Posterior vena cava (tissue), 2 donors: ENCODE results near the gene RTN4R. TPM values are rescaled to one million over a fixed set of nuclear protein-coding genes. Genes with fewer than 3 reads are reported as not detected.

Source experiments
- DNase-seq: peaks from one replicate; pipeline ENCODE4 v3.0.0-alpha.2; 2020; ENCODE audit warnings: low spot score
- intact Hi-C, 2 donors: fragments of 100-400 bp; cut with DNase I; formaldehyde crosslinking; loops; one replicate each; pipeline versions ENCODE4 v1.14.1 to v1.14.2; 2022 to 2023
- microRNA-seq, 2 donors: library from miRNA; unstranded; fragments of <30 nt; microRNA quantifications; one replicate each; pipeline ENCODE4 v1.2.0, GENCODE V29; 2020 to 2021; ENCODE audit warnings: borderline microRNAs expressed in 2 of 2
- total RNA-seq, 2 donors: library from RNA; stranded (reverse); fragmentation: NEBNext Ultra II Directional; extraction: Animal tissue kit (Norgen Biotek cat#: 25700); gene quantifications; one replicate each; pipeline ENCODE4 v1.2.1, GENCODE V29; 2021
- donor health status: DM: yes; HTN: yes; CAD: no.
- donor health status: DM: yes; HTN: yes; CAD: no.

Gene RTN4R
- total RNA-seq, 2 donors from 2014 or later, result 0.19 to 0.76 TPM

DNA sequence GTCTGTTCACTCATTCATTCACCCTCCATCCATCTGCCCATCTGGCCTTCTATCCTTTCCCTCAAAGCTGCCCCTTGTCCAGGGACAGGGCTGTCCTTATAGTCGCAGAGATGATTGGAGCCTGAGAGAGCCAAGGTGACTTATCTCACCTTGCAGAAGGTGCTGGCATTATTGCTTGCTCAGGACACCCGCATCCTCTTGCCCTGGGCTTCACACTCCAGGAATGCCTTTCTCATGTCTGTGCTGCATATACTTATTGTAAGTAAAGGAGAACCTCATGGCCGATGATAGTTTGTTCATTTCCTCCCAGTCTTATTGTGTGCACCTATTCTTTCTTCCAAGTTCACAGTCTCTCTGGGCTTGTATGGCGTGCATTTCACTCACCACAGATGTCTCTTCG is 68.2 kb downstream of the RTN4R start:
- intact Hi-C loops, result no loop called here
- no peak for DNase-seq

- DNase-seq, result no peak
- intact Hi-C loops, result no loop called here
Measured at GRCh38 chr22:20199413-20199842, 68.7 kb downstream of the RTN4R start.

DNA sequence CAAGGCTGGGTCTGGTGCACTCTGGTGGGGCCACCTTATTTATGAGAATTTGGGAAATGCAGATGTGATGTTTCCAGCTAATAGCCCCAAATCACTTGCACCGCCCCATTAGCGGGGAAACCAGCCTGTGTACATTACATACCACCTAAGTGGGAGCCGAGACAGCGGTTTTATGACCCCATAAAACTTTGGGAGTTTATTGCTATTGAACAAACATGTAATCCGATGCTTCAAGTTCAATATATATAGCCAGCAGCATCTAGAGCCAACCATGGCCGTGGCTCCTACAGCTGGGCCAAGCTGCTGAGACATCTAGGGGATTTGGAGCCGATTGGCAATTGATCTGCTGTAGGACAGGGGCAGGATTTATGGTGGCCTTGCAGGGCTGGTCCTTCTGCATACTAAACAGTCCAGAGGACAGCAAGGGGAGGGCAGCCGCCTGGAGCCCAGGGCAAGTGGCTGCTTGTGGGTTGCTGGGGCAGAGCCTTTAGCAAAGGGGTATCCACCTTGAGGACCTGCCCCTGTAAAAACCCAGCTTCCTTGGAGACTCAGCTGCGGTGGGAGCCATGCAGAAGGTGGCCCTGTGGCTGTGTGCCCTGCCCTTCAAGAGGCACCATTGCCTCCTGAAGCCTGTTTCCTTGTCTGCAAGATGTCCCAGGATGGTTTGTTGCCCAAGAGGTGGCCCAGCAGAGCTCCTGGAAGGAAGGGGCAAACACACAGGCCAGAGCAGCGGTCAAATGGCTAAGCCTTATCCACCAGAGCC is 69.4 kb downstream of the RTN4R start:
- intact Hi-C loops, result no loop called here
- DNase-seq, result no peak

GRCh38 chr22:20197407-20198030 is 70.6 kb downstream of the RTN4R start:
- no peak for DNase-seq
- intact Hi-C loops, result loop anchor here in 1 of 2 donors (1.0 kb wide), 1 partner anchor 21 kb away; no protein-coding TSS in a partner anchor

DNA sequence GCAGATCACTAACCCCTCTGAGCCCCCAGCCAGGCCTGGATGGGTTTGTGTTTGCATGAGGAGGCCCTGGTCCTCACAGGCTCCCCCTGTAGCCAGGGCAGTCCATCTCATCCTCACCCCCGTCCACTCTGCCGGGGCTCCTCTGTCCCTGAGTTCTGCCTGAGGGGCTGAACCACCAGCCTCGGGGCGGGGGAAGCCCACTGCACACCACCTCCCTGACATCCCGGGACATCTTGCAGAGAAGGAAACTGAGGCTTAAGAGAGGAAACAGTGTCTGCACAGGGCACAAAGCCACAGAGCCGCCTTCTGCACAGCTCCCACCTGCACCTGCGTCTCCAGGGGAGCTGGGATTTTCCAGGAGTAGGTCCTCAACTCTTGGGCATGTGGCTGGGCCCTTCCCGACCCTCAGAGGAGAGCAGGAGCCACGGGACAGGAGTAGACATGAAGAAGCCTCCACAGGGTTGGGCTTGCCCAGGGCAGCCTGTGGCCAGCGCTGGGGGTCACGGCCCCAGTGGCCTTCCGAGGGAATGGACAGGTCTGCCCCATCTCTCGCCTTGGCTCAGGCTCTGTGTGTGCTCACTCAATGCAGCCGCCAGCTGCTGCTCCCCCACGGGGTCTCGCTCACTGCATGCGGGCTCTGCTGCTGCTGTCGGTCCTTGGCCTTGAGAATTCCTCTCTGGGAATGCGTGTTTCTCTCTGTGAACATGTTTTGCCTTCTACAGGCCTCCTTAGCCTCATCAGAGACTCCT is 71.8 kb downstream of the RTN4R start:
- DNase-seq, result no peak
- intact Hi-C loops, result no loop called here

DNA sequence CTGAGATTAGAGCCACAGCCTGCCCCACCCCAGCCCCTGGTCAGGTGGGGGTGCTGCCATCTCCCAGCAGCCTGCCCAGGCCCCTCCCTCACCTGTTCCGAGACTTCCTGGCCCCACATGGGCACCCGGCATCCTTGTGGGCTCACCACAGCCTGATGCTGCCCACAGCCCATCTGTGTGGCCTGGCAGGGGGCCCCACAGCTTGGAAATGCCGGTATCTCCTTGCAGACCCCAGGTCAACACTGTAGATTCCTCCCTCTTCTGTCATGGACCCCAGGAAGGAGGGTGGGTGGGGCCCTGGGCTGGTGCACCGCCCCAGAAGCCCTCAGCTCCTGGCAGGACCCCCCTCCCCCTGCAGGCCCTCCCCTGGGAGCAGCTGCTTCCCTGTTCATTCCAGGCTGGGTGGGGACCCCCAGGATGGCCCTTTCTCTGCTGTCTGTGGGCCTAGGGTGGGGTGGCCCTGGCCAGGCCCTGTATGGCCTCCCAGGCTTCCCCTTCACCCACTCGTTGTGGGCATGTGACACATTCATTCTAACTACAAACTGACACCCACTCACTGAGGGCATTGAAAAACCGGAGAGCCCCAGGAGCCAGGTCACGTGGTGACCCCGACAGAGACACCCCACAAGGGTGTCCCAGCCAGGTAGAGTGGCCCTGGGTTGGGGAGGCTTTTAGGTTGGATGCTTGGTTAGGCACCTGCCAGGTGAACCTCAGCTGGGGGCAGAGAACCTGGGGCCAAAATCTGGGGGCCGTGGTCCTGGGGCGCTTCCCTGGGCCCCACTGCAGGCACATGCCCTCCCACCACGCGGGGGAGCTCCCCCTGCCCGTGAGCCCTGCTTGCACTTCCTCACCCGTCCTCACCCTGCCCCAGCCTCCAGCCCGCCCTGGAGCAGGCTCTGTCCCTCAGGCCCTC is 73.2 kb downstream of the RTN4R start:
- intact Hi-C loops, result loop anchor here in 1 of 2 donors (5.0 kb wide), 1 partner anchor 37 kb away; no protein-coding TSS in a partner anchor
- no peak for DNase-seq

- intact Hi-C loops, result loop anchor here in 1 of 2 donors (5.0 kb wide), 1 partner anchor 38 kb away; no protein-coding TSS in a partner anchor
- DNase-seq, result no peak
Measured at GRCh38 chr22:20193761-20194494, 74.2 kb downstream of the RTN4R start.

DNA sequence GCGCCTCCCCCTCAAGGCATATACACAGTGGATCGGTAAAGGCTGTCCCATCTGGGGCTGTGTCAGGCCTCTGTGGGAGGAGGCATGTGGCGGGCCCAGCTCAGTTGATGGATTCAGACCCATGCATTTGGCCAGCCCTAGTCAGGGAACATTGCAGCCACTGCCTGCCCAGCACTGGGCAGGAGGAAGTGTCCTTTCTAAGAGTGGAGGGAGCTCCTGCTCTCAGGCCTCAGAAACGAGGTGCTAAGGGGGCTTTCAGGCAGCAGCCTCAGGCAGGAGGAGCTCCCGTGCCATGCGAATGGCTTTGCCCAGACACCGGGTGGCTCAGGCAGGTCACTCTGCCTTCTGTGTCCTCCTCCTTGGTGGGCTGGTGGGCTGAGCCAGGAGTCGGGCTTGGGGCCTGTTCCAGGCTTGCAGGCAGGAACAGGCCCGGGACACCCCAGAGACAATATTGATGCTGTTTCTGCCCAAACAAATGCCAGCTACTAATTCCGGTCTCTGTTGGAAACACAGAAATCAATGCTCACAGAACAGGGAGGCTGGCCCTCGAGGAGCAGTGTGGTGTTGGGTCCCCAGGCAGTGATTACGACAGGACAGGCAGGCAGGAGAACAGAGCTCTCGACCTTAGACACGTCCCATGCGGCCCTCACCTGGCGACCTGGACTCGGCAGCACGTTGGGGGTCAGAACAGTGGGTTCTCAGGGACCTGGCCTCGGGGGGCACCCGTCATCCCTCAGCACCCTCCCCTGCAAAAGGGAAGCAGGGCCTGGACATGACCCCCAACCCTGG is 75.0 kb downstream of the RTN4R start:
- DNase-seq, result no peak
- intact Hi-C loops, result loop anchor here in 1 of 2 donors (5.0 kb wide), 1 partner anchor 39 kb away; no protein-coding TSS in a partner anchor

DNA sequence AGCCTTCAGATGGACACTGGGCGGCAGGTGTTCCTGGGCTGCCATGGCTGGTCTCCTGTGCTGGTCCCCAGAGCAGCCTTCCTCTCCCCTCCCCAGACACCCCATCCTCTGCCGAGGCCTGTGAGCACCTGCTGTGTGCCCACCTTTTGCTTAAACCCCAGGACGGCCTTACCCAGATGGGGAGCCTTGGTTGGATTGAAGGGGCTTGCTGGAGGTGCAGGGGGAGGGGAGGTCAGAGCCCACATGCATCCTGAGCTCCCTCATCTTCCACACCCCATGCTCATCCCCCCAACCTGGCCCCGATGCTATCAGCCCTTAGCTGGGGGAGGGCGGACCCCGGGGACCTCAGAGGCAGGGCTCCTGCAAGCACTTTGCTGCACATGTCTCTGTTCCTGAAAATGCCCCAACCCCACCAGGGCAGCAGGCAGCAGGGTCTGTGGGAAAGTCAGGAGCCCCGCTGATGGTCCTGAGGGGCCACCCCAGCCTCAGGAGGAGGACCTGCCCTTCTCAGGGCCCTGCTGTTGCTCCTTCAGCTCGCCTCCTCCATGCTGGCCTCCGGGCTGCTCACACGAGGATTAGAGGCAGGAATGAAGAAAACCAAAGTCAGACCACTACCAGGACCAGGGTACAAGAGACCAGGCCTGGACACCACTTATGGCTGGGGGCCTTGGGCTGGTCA is 75.7 kb downstream of the RTN4R start:
- no peak for DNase-seq
- intact Hi-C loops, result loop anchor here in 1 of 2 donors (5.0 kb wide), 1 partner anchor 40 kb away; no protein-coding TSS in a partner anchor

DNA sequence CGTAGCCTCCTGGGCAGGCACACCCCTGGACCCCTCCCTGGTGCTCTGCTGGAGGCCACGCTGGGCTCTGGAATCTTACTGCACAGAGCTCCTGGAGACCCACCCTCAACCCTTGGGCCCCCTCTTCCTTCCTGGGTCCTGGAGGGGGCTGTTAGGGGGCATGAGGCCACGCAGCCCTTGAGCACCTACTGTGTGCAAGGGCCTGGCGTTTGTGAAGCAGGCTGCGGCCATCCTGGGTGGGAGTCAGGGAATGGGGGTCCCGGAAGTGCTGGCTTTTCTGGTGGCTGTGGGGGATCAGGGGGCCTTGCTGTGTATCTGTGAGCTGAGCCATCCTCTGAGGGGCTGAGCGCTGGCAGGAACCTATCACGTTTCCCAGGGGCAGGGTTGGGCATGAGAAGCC is 76.3 kb downstream of the RTN4R start:
- DNase-seq, result no peak
- intact Hi-C loops, result loop anchor here in 1 of 2 donors (5.0 kb wide), 1 partner anchor 40 kb away; no protein-coding TSS in a partner anchor

Small RNA genes within 50 kb of the gene (microRNA-seq; reads per million reads assigned to microRNA genes)
- gene MIR1286, result 0 reads per million in 2 donors

Other genes with a start within 250 kb of the RTN4R start
- gene TANGO2, start 247.2 kb downstream of the RTN4R start, total RNA-seq, result 10 to 100 TPM; 28.4 to 31.1 TPM
- gene DGCR8, start 188.1 kb downstream of the RTN4R start, total RNA-seq, result 10 to 100 TPM; 24.3 to 25.2 TPM
- gene RANBP1, start 152.2 kb downstream of the RTN4R start, total RNA-seq, result 10 to 100 TPM; 57.0 to 61.6 TPM
- gene TRMT2A, start 151.1 kb downstream of the RTN4R start, total RNA-seq, result 10 to 100 TPM; 25.7 to 37.7 TPM
- gene ZDHHC8, start 136.5 kb downstream of the RTN4R start, total RNA-seq, result 10 to 100 TPM; 45.6 to 46.3 TPM
- gene CCDC188, start 117.3 kb downstream of the RTN4R start, total RNA-seq, result 1 to 10 TPM in 1 of 2 donors, under 1 TPM in 1; 1.00 to 2.5 TPM
- 10 to 100 TPM; 25.7 to 27.1 TPM for gene DGCR6L, start 51.7 kb upstream of the RTN4R start, total RNA-seq
- gene ZNF74, start 125.8 kb upstream of the RTN4R start, total RNA-seq, result 1 to 10 TPM; 5.9 to 6.9 TPM
- 10 to 100 TPM; 18.6 to 26.7 TPM for gene SCARF2, start 169.5 kb upstream of the RTN4R start, total RNA-seq
- gene KLHL22, start 227.5 kb upstream of the RTN4R start, total RNA-seq, result 10 to 100 TPM; 16.3 to 20.0 TPM
- 10 to 100 TPM; 75.9 to 80.5 TPM for gene MED15, start 239.3 kb upstream of the RTN4R start, total RNA-seq